HepG2 (cell line): ENCODE measurements around the gene EXTL2.

Experiments used
- IKZF1 ChIP-seq: fragments of 450-650 bp; IDR thresholded peaks from 2 replicates; pipeline ENCODE4 v1.7.1; 2016
- MXI1 ChIP-seq: IDR thresholded peaks from 3 replicates; pipeline ENCODE4 v1.6.1; 2012; ENCODE audit warnings: low read depth, low read length, inconsistent platforms, borderline replicate concordance
- SETDB1 ChIP-seq: sonication (generic); formaldehyde crosslinking; IDR thresholded peaks from 2 replicates; pipeline ENCODE4 v1.5.1; 2020; ENCODE audit warnings: missing genetic modification reagents, mild to moderate bottlenecking, borderline replicate concordance
- TRAFD1 ChIP-seq: sonication (generic); formaldehyde crosslinking; IDR thresholded peaks from 2 replicates; pipeline ENCODE4 v1.5.1; 2020; ENCODE audit warnings: missing genetic modification reagents, mild to moderate bottlenecking, borderline replicate concordance
- ZBTB2 ChIP-seq: sonication (generic); formaldehyde crosslinking; IDR thresholded peaks from 2 replicates; pipeline ENCODE4 v1.8.0; 2022; ENCODE audit warnings: low read depth, missing genetic modification reagents
- ZNF326 ChIP-seq: sonication (generic); formaldehyde crosslinking; IDR thresholded peaks from 2 replicates; pipeline ENCODE4 v1.4.0; 2020; ENCODE audit warnings: missing genetic modification reagents, borderline replicate concordance

GRCh38 chr1:100860397-100860991, 34.1 kb downstream of the EXTL2 start:
- TF ChIP-seq MXI1 = no peak
- TF ChIP-seq ZNF326 = no peak
- TF ChIP-seq ZBTB2 (CRISPR knock-in tag) = no peak
- no peak for TF ChIP-seq SETDB1 (CRISPR knock-in tag)
- no peak for TF ChIP-seq IKZF1
- TF ChIP-seq TRAFD1 (CRISPR knock-in tag) = no peak
